ENCODE data around the gene RAB11FIP5.

The RAB11FIP5 gene

DNA sequence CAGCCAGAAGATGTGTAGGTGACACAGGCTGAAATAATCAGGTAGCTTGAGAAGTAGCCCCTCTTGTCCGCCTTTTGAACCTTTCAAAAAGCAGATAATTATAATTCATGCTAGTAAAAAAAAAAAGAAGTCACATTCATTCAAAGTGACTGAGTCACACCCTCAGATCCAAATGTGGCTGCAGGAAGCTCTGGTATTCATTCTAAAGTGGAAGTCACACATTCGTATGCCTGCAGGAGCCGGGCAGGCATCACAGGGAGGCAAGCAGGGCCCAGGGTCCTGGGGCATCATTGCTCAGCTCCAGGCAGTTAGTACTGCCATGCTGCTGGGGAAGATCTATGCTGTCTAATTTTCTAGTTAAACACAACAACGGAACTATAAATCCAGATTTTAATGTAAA lies 21.7 kb upstream of the RAB11FIP5 start:
- Histone ChIP-seq H3K27me3 (ENCODE audit: low read length) (no peaks in the 10 kb centered on the region), H3K27ac (ENCODE audit: low read depth, low read length) (no peak overlapping the region), H3K9ac (ENCODE audit: low read length) (no peak overlapping the region), H3F3A (ENCODE audit: insufficient read depth) (no peaks in the 10 kb centered on the region), H2AFZ (ENCODE audit: low read depth, low read length, severe bottlenecking) (no peak overlapping the region), H3K4me2 (ENCODE audit: low read depth, low read length, poor library complexity, severe bottlenecking) (no peak overlapping the region), H4K20me1 (ENCODE audit: low read depth, low read length) (no peaks in the 10 kb centered on the region), H3K9me3 (ENCODE audit: insufficient read depth, low read length) (no peaks in the 10 kb centered on the region), H3K9me2 (replicated peaks; ENCODE audit: insufficient read depth, low read length) (no peaks in the 10 kb centered on the region), H3K4me3 (ENCODE audit: insufficient read depth, low read length, poor library complexity, severe bottlenecking) (no peak overlapping the region), H3K79me2 (ENCODE audit: insufficient read depth, low read length) (no peaks in the 10 kb centered on the region), H3K36me3 (ENCODE audit: low read length) (no peaks in the 10 kb centered on the region)
- no peak for TF ChIP-seq EZH2phosphoT487 (conservative IDR thresholded peaks at IDR 0.05; ENCODE audit: low read length)

DNA sequence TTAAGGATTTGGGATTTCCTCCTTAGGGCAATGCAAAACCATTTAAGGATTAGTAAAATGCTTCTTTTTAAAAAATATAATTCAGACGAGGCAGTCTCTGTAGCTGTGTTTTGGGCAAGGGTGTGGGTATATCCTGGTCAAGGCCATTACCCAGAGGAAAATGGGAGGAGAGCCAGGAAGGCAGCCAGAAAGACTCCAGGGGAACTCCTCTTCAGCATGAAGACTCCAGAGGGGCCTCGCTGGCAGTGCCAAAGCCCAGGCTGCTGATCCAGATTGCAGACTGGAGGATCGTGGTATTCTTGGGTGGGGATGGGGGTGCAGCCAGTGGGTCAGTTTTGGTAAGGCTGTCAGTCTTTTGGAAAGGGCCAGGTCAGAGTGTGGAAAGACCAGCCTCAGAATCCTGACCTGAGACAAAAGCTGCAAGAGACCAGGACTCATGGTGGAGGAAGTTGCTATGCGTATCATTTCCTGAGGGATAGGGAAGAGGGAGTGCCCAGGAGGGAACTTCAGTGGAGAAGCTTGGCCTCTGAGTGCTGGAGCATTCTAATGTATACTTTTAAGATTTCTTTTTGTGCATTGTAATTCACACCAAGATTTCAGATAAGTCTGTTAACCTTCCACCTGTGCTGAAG lies 20.9 kb upstream of the RAB11FIP5 start:
- no peaks in the 10 kb centered on the region for H3K9me2 ChIP-seq (replicated peaks; ENCODE audit: insufficient read depth, low read length)
- H3K4me2 ChIP-seq (ENCODE audit: low read depth, low read length, poor library complexity, severe bottlenecking), result no peak overlapping the region
- H3K27me3 ChIP-seq (ENCODE audit: low read length), result no peaks in the 10 kb centered on the region
- H4K20me1 ChIP-seq (ENCODE audit: low read depth, low read length), result no peaks in the 10 kb centered on the region
- TF ChIP-seq, protein P1, sequence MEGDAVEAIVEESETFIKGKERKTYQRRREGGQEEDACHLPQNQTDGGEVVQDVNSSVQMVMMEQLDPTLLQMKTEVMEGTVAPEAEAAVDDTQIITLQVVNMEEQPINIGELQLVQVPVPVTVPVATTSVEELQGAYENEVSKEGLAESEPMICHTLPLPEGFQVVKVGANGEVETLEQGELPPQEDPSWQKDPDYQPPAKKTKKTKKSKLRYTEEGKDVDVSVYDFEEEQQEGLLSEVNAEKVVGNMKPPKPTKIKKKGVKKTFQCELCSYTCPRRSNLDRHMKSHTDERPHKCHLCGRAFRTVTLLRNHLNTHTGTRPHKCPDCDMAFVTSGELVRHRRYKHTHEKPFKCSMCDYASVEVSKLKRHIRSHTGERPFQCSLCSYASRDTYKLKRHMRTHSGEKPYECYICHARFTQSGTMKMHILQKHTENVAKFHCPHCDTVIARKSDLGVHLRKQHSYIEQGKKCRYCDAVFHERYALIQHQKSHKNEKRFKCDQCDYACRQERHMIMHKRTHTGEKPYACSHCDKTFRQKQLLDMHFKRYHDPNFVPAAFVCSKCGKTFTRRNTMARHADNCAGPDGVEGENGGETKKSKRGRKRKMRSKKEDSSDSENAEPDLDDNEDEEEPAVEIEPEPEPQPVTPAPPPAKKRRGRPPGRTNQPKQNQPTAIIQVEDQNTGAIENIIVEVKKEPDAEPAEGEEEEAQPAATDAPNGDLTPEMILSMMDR (IDR thresholded peaks at IDR 0.05; ENCODE audit: insufficient read depth, low read length, poor library complexity, severe bottlenecking), result no peak
- no peak for TF ChIP-seq EZH2phosphoT487 (conservative IDR thresholded peaks at IDR 0.05; ENCODE audit: low read length)
- H3K9me3 ChIP-seq (ENCODE audit: insufficient read depth, low read length), result no peaks in the 10 kb centered on the region
- H3K79me2 ChIP-seq (ENCODE audit: insufficient read depth, low read length), result no peaks in the 10 kb centered on the region
- no peak overlapping the region for H3K27ac ChIP-seq (ENCODE audit: low read depth, low read length)
- no peak overlapping the region for H3K9ac ChIP-seq (ENCODE audit: low read length)
- no peak overlapping the region for H3K4me3 ChIP-seq (ENCODE audit: insufficient read depth, low read length, poor library complexity, severe bottlenecking)
- no peak overlapping the region for H2AFZ ChIP-seq (ENCODE audit: low read depth, low read length, severe bottlenecking)
- H3F3A ChIP-seq (ENCODE audit: insufficient read depth), result no peaks in the 10 kb centered on the region
- no peaks in the 10 kb centered on the region for H3K36me3 ChIP-seq (ENCODE audit: low read length)

DNA sequence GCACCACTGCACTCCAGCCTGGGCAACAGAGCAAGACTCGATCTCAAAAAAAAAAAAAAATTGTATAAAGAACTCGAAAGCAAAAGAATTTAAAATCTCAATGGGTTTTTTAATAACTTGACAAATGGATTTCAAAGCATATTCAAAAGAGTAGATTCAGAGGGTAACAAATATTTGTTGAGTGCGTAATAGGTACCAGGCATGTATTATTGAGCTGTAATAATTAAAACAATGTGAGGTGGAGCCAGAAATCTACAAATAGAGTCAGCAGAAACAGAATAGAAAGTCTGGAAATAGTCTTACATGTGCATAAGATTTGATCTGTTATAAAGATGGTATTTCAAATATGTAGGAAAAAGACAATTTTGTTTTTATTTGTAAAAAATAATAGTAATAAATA lies 19.1 kb upstream of the RAB11FIP5 start:
- Histone ChIP-seq H3K27me3 (ENCODE audit: low read length) (no peaks in the 10 kb centered on the region), H3K79me2 (ENCODE audit: insufficient read depth, low read length) (no peaks in the 10 kb centered on the region), H3K4me2 (ENCODE audit: low read depth, low read length, poor library complexity, severe bottlenecking) (no peak overlapping the region), H4K20me1 (ENCODE audit: low read depth, low read length) (no peaks in the 10 kb centered on the region), H3K27ac (ENCODE audit: low read depth, low read length) (no peak overlapping the region), H3K4me3 (ENCODE audit: insufficient read depth, low read length, poor library complexity, severe bottlenecking) (no peak overlapping the region), H3F3A (ENCODE audit: insufficient read depth) (no peaks in the 10 kb centered on the region), H2AFZ (ENCODE audit: low read depth, low read length, severe bottlenecking) (no peak overlapping the region), H3K9ac (ENCODE audit: low read length) (no peak overlapping the region), H3K9me3 (ENCODE audit: insufficient read depth, low read length) (no peaks in the 10 kb centered on the region), H3K9me2 (replicated peaks; ENCODE audit: insufficient read depth, low read length) (no peaks in the 10 kb centered on the region), H3K36me3 (ENCODE audit: low read length) (no peaks in the 10 kb centered on the region)
- no peak for TF ChIP-seq EZH2phosphoT487 (conservative IDR thresholded peaks at IDR 0.05; ENCODE audit: low read length)
- TF ChIP-seq, protein P1 (IDR thresholded peaks at IDR 0.05; ENCODE audit: insufficient read depth, low read length, poor library complexity, severe bottlenecking), result no peak

DNA sequence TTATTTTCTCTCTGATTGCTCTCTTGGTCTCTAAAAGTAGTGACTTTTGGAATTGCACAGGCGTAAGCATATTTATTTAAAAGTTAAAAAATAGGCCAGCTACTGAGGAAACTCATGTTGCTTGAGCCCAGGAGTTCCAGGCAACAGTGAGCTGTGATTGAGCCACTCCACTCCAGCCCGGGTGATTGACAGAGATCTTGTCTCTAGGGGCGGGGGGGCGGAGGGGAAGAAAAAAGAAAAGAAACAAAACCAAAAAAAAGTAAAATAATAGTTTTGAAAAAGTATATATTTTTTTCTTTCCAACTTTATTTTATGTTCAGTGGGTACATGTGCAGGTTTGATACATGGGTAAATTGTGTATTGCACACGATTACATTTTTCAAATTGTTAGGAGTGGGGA lies 18.0 kb upstream of the RAB11FIP5 start:
- Histone ChIP-seq H3K27me3 (ENCODE audit: low read length) (no peaks in the 10 kb centered on the region), H2AFZ (ENCODE audit: low read depth, low read length, severe bottlenecking) (no peak overlapping the region), H3K27ac (ENCODE audit: low read depth, low read length) (no peak overlapping the region), H3K9ac (ENCODE audit: low read length) (no peak overlapping the region), H3K4me2 (ENCODE audit: low read depth, low read length, poor library complexity, severe bottlenecking) (no peak overlapping the region), H3K9me3 (ENCODE audit: insufficient read depth, low read length) (no peaks in the 10 kb centered on the region), H3K36me3 (ENCODE audit: low read length) (no peaks in the 10 kb centered on the region), H4K20me1 (ENCODE audit: low read depth, low read length) (no peaks in the 10 kb centered on the region), H3K79me2 (ENCODE audit: insufficient read depth, low read length) (no peaks in the 10 kb centered on the region), H3K4me3 (ENCODE audit: insufficient read depth, low read length, poor library complexity, severe bottlenecking) (no peak overlapping the region), H3K9me2 (replicated peaks; ENCODE audit: insufficient read depth, low read length) (no peaks in the 10 kb centered on the region), H3F3A (ENCODE audit: insufficient read depth) (no peaks in the 10 kb centered on the region)
- TF ChIP-seq EZH2phosphoT487 (conservative IDR thresholded peaks at IDR 0.05; ENCODE audit: low read length), result no peak
- TF ChIP-seq, protein P1 (IDR thresholded peaks at IDR 0.05; ENCODE audit: insufficient read depth, low read length, poor library complexity, severe bottlenecking), result no peak
